DOHH2 (cell line): Measurements from ENCODE around the gene C1QTNF5.
"Not testable (repeated sequence)": the region's sequence is repeated elsewhere in the genome, so short reads cannot be mapped to it uniquely, and the experiment has no call there.

Source experiments
- H3F3A ChIP-seq: fragments of 200-600 bp; sonication (generic), shearing (Covaris generic); 2 replicates; pipeline ENCODE4 v1.6.0; 2016; ENCODE audit warnings: antibody characterized with exemption, mild to moderate bottlenecking; ENCODE audit not compliant: control insufficient read depth, insufficient read depth
- H3K27ac ChIP-seq: fragments of 200-600 bp; sonication (generic); 2 replicates; pipeline ENCODE4 v1.5.1; 2014; ENCODE audit warnings: low read depth, mild to moderate bottlenecking, low read length, moderate library complexity
- H3K27me3 ChIP-seq: fragments of 200-600 bp; sonication (generic); 2 replicates; pipeline ENCODE4 v1.6.1; 2014; ENCODE audit warnings: mild to moderate bottlenecking, low read length, mixed read lengths; ENCODE audit not compliant: control insufficient read depth
- H3K36me3 ChIP-seq: fragments of 200-600 bp; sonication (generic); 2 replicates; pipeline ENCODE4 v1.6.1; 2014; ENCODE audit warnings: mild to moderate bottlenecking, low read length, moderate library complexity, mixed read lengths; ENCODE audit not compliant: control insufficient read depth
- H3K4me1 ChIP-seq: fragments of 200-600 bp; sonication (generic); 2 replicates; pipeline ENCODE4 v1.6.1; 2014; ENCODE audit warnings: mild to moderate bottlenecking, low read length, mixed read lengths; ENCODE audit not compliant: control insufficient read depth
- H3K4me2 ChIP-seq: fragments of 200-600 bp; sonication (generic); 2 replicates; pipeline ENCODE4 v1.6.0; 2014; ENCODE audit warnings: mild to moderate bottlenecking, low read length, moderate library complexity
- H3K4me3 ChIP-seq: fragments of 200-600 bp; sonication (generic); 2 replicates; pipeline ENCODE4 v1.5.1; 2014; ENCODE audit warnings: mild to moderate bottlenecking, low read length, mixed read lengths
- H3K79me2 ChIP-seq: fragments of 200-600 bp; sonication (generic); 2 replicates; pipeline ENCODE4 v1.6.1; 2014; ENCODE audit warnings: mild to moderate bottlenecking, low read length, mixed read lengths; ENCODE audit not compliant: control insufficient read depth
- H3K9me2 ChIP-seq: fragments of 200-600 bp; sonication (generic); replicated peaks from 2 replicates; pipeline ENCODE4 v1.6.1; 2014; ENCODE audit warnings: mild to moderate bottlenecking, low read length, mixed read lengths; ENCODE audit not compliant: control insufficient read depth
- H3K9me3 ChIP-seq: fragments of 200-600 bp; sonication (generic); 2 replicates; pipeline ENCODE4 v1.6.1; 2014; ENCODE audit warnings: antibody characterized with exemption, low read length, mixed read lengths; ENCODE audit not compliant: control insufficient read depth, insufficient read depth
- H4K20me1 ChIP-seq: fragments of 200-600 bp; sonication (generic); 2 replicates; pipeline ENCODE4 v1.6.0; 2014; ENCODE audit warnings: low read depth, mild to moderate bottlenecking, antibody characterized with exemption, low read length, moderate library complexity; ENCODE audit not compliant: control insufficient read depth, insufficient read depth
- CTCF ChIP-seq: fragments of 200-600 bp; sonication (generic); IDR thresholded peaks from one replicate; pipeline ENCODE4 v1.5.1; 2014; ENCODE audit warnings: antibody characterized with exemption, mild to moderate bottlenecking, low read depth, low read length; ENCODE audit not compliant: poor library complexity, severe bottlenecking
- EZH2phosphoT487 ChIP-seq: fragments of 200-600 bp; sonication (generic); IDR thresholded peaks from 2 replicates; pipeline ENCODE4 v1.6.1; 2017; ENCODE audit warnings: borderline replicate concordance, mild to moderate bottlenecking, antibody characterized with exemption, low read length, moderate library complexity, mixed read lengths

The C1QTNF5 gene

GRCh38 chr11:119384332-119384731 is 43.6 kb upstream of the C1QTNF5 start:
- H3K9me2 ChIP-seq = no peaks in the 10 kb centered on the region
- H3K27ac ChIP-seq = no peak overlapping the region
- H4K20me1 ChIP-seq = no peaks in the 10 kb centered on the region
- no peaks in the 10 kb centered on the region for H3K9me3 ChIP-seq
- no peaks in the 10 kb centered on the region for H3K79me2 ChIP-seq
- H3K27me3 ChIP-seq = peaks cover 6% of the 10 kb centered on the region; the same call in 1 of the 2 replicates
- TF ChIP-seq EZH2phosphoT487 = no peak
- TF ChIP-seq CTCF = no peak
- peaks cover 3% of the 10 kb centered on the region; the same call in 1 of the 2 replicates for H3F3A ChIP-seq
- H3K4me1 ChIP-seq = peaks cover 23% of the 10 kb centered on the region
- no peak overlapping the region for H3K4me2 ChIP-seq
- H3K36me3 ChIP-seq = no peaks in the 10 kb centered on the region
- H3K4me3 ChIP-seq = no peak overlapping the region

DNA sequence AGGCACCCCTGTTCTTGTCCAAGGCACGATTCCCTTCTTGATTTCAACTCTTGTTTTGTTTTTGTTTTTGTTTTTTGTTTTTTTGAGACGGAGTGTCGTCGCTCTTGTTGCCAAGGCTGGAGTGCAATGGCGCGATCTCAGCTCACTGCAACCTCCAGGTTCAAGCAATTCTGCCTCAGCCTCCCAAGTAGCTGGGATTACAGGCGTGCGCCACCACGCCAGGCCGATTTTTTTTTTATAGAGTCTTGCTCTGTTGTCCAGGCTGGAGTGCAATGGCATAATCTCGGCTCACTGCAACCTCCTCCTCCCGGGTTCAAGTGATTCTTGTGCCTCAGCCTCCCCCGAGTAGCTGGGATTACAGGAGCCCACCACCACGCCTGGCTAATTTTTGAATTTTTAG is 41.8 kb upstream of the C1QTNF5 start:
- H3K9me2 ChIP-seq, H3K79me2 ChIP-seq, H3F3A ChIP-seq, H3K27me3 ChIP-seq, H3K36me3 ChIP-seq, H3K9me3 ChIP-seq, H4K20me1 ChIP-seq, H3K27ac ChIP-seq: not testable (repeated sequence)
- Histone ChIP-seq H3K4me3 (peak overlapping the region; percentile 84), H3K4me1 (peaks cover 35% of the 10 kb centered on the region), H3K4me2 (peak overlapping the region; percentile 95)

DNA sequence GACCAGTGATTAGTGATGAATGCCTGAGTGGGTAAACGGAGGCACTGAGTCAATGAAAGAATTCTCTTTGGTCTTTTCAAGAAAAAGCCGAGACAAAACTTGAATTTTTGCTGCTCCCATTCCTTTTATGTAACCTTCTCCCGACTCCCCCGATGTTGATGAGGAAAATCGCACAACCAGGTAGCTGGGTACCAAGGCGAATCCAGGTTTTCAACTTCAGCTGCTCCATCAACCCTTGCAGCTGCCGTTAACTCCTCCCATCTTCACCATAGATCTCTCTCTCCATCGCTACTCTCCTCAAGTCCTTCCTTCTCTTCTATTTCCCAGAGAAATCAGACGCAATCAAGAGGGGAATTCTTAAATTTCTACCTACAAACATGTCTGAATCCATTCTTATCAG is 41.4 kb upstream of the C1QTNF5 start:
- H3K79me2 ChIP-seq = no peaks in the 10 kb centered on the region
- peak overlapping the region; percentile 95 for H3K4me2 ChIP-seq
- peak overlapping the region; percentile 84 for H3K4me3 ChIP-seq
- no peaks in the 10 kb centered on the region for H3K9me3 ChIP-seq
- TF ChIP-seq CTCF = no peak
- no peak for TF ChIP-seq EZH2phosphoT487
- no peaks in the 10 kb centered on the region for H3K36me3 ChIP-seq
- H3K27me3 ChIP-seq = peaks cover 6% of the 10 kb centered on the region; the same call in 1 of the 2 replicates
- H3K9me2 ChIP-seq = no peaks in the 10 kb centered on the region
- peaks cover 39% of the 10 kb centered on the region for H3K4me1 ChIP-seq
- H4K20me1 ChIP-seq = no peaks in the 10 kb centered on the region
- peaks cover 5% of the 10 kb centered on the region; the same call in 1 of the 2 replicates for H3F3A ChIP-seq
- H3K27ac ChIP-seq = no peak overlapping the region

GRCh38 chr11:119381181-119381988 is 40.7 kb upstream of the C1QTNF5 start, which contains the start of gene USP2:
TSS of gene USP2 (minus strand) at chr11:119381690. CDS start at chr11:119373480, 8,210 bp downstream.
- peaks cover 6% of the 10 kb centered on the region; the same call in 1 of the 2 replicates for H3K27me3 ChIP-seq
- TF ChIP-seq CTCF = peak; percentile 95
- no peak for TF ChIP-seq EZH2phosphoT487
- H3K4me2 ChIP-seq = peak within 1 kb of the TSS; percentile 95
- no peaks in the 10 kb centered on the region for H3K79me2 ChIP-seq
- no peak within 1 kb of the TSS for H3K27ac ChIP-seq
- H3K9me3 ChIP-seq = no peaks in the 10 kb centered on the region
- no peaks in the 10 kb centered on the region for H3K36me3 ChIP-seq
- peaks cover 44% of the 10 kb centered on the region for H3K4me1 ChIP-seq
- peaks cover 5% of the 10 kb centered on the region; the same call in 1 of the 2 replicates for H3F3A ChIP-seq
- H3K9me2 ChIP-seq = no peaks in the 10 kb centered on the region
- H3K4me3 ChIP-seq = peak within 1 kb of the TSS; percentile 84
- H4K20me1 ChIP-seq = no peaks in the 10 kb centered on the region
